WERI-Rb-1 (cell line): ENCODE data around the gene CPT1A.

Experiments used
- DNase-seq: peaks from one replicate; pipeline ENCODE4 v3.0.0-alpha.2; 2020
- H3K27ac ChIP-seq: fragments of 250-450 bp; sonication (Bioruptor Pico); 2 replicates; pipeline ENCODE4 v1.5.1; 2020; ENCODE audit warnings: mild to moderate bottlenecking, moderate library complexity
- H3K27me3 ChIP-seq: fragments of 250-450 bp; sonication (Bioruptor Pico); 2 replicates; pipeline ENCODE4 v1.5.1; 2021; ENCODE audit warnings: mild to moderate bottlenecking, low read depth, moderate library complexity; ENCODE audit not compliant: insufficient read depth, severe bottlenecking
- H3K36me3 ChIP-seq: fragments of 250-450 bp; sonication (Bioruptor Pico); 2 replicates; pipeline ENCODE4 v1.5.1; 2020; ENCODE audit warnings: mild to moderate bottlenecking, moderate library complexity
- H3K4me3 ChIP-seq: 2 replicates; pipeline ENCODE4 v1.5.1; 2011; ENCODE audit warnings: low read depth, mild to moderate bottlenecking, control low read depth, low read length
- H3K9me3 ChIP-seq: fragments of 250-450 bp; sonication (Bioruptor Pico); 2 replicates; pipeline ENCODE4 v1.5.1; 2021; ENCODE audit warnings: mild to moderate bottlenecking, moderate library complexity; ENCODE audit not compliant: severe bottlenecking
- TF ChIP-seq, protein P1 (sequence below): IDR thresholded peaks from 2 replicates; pipeline ENCODE4 v1.5.1; 2011; ENCODE audit warnings: low read depth, mild to moderate bottlenecking, control low read depth, inconsistent platforms, low read length

Gene CPT1A

DNA sequence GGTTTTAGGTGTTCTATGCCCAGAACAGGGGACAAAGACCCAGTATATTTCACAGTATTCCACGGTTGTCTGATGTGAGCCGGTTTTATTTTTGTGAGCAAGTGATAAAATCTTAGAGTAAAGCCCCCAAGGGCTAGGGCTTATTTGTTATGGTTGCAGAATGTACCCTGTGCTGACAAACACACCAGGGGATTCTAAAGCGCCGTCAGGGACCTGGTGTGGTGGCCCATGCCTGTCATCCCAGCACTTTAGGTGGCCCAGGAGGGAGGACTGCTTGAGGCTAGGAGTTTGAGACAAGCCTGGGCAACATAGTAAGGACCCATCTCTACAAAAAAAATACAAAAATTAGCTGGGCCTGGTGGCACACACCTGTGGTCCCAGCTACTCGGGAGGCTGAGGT lies 39.1 kb upstream of the CPT1A start:
- no peak overlapping the region for H3K4me3 ChIP-seq
- TF ChIP-seq, protein P1, sequence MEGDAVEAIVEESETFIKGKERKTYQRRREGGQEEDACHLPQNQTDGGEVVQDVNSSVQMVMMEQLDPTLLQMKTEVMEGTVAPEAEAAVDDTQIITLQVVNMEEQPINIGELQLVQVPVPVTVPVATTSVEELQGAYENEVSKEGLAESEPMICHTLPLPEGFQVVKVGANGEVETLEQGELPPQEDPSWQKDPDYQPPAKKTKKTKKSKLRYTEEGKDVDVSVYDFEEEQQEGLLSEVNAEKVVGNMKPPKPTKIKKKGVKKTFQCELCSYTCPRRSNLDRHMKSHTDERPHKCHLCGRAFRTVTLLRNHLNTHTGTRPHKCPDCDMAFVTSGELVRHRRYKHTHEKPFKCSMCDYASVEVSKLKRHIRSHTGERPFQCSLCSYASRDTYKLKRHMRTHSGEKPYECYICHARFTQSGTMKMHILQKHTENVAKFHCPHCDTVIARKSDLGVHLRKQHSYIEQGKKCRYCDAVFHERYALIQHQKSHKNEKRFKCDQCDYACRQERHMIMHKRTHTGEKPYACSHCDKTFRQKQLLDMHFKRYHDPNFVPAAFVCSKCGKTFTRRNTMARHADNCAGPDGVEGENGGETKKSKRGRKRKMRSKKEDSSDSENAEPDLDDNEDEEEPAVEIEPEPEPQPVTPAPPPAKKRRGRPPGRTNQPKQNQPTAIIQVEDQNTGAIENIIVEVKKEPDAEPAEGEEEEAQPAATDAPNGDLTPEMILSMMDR, result no peak
- no peaks in the 10 kb centered on the region for H3K9me3 ChIP-seq
- no peaks in the 10 kb centered on the region for H3K27me3 ChIP-seq
- no peaks in the 10 kb centered on the region for H3K36me3 ChIP-seq
- no peak for DNase-seq
- no peak overlapping the region for H3K27ac ChIP-seq

DNA sequence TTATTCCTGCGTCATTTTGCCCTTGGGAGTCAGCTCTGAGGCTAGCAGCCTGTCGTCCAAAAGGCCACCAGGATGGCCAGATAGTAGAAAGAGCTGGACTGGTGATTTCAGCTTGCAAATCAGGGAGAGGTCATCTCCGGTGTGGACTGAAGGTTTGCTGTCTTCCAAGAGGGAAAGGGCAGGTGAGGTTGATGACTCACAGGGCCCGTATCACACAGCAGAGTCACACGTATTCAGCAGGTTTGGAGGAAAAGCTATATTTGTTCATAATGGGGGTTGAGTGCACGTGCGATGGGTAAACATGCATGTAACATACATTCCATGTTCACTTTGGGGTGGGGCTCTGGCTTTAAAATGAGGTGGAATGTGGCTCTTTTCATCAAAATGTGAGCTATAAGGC lies 36.3 kb upstream of the CPT1A start:
- H3K27me3 ChIP-seq, result no peaks in the 10 kb centered on the region
- TF ChIP-seq, protein P1, result no peak
- no peaks in the 10 kb centered on the region for H3K36me3 ChIP-seq
- no peak overlapping the region for H3K4me3 ChIP-seq
- DNase-seq, result no peak
- H3K27ac ChIP-seq, result no peak overlapping the region
- H3K9me3 ChIP-seq, result no peaks in the 10 kb centered on the region

DNA sequence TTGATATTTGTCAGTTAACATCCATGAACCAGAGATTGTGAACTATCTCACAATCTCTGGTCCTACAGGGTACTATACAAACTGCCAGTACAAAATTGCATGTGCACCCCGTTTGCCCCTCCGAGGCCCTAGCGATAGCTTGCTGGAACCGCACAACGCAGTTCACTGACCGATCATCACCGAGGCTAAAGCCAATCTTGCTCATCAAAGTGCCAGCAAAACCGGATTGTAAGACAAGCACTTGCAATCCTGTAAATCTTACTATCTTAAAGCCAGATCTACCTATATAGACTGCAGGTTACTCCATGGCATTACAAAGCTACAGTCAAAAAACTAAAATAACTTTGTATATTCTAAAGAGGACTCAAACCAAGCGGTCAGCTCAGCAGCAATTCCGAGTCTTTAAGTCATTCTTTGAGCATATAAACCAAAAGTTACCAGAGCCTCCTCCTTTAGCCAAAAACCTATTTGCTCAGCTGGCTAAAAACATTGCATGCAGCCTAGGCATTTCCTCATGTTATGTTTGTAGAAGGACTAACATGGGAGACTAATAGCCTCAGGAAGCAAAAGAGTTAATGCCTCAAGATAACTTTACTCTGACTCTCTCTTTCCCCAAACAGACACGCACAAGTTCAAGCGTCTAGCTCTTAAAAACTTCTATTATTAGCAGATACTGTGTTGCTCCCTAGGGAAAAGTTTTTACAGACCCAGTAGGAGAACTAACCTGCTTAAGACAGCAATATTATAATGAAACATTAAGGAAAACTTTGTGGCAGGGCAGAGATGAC lies 30.7 kb upstream of the CPT1A start:
- TF ChIP-seq, protein P1, result no peak
- H3K4me3 ChIP-seq, result no peak overlapping the region
- H3K9me3 ChIP-seq, result no peaks in the 10 kb centered on the region
- no peaks in the 10 kb centered on the region for H3K27me3 ChIP-seq
- no peaks in the 10 kb centered on the region for H3K36me3 ChIP-seq
- no peak overlapping the region for H3K27ac ChIP-seq
- DNase-seq, result no peak

DNA sequence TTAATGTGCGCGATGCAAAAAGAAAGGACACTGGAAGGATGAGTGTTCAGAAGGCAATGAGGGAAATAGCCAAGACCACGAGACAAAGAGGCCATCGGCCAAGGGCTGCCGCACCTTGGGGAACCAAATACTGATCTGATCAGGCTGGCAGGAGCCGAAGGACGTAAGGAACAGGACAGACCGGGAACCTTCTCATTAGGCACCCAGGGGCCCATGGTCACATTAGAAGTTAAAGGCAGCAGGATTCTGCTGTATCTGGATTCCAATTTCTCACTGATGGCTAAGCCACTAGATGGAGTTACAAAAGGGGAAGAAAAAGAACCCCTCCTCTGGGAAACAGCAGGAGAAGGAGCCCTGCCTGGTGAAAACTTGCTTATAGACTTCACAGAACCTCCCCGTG lies 28.8 kb upstream of the CPT1A start:
- Histone ChIP-seq H3K27ac (no peak overlapping the region), H3K36me3 (no peaks in the 10 kb centered on the region), H3K27me3 (no peaks in the 10 kb centered on the region), H3K4me3 (peak overlapping the region; percentile 44), H3K9me3 (no peaks in the 10 kb centered on the region)
- no peak for DNase-seq
- TF ChIP-seq, protein P1, result no peak

DNA sequence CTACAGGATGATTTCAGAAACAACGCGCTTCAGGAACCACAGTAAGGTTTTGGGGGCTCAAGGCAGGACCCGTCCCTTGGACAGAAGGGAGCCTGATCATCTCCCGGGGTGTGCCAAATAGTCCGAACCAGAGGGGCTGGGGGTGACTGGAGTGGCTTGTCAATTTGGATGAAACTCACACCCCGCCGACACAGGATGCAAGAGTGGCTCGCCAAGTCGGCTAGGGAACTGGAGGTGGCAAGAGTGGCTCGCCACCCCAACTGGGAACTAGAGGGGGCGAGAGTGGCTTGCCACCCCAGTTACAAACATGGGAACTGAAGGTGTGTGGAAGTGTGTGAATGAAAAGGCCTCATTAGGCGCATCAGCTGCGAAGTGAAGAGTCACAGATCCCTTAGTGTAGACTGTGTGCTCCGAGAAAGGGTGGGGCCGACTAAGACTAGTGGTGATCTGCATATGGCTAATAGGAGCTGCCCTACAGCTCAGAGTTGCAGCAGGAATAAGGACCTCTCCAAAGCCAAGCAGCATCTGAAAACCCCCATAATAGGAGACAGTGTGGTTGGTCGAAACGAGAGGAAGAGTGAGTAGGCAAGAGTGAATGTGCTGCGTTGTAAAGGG lies 26.6 kb upstream of the CPT1A start:
- DNase-seq, result no peak
- TF ChIP-seq, protein P1, result no peak
- no peaks in the 10 kb centered on the region for H3K36me3 ChIP-seq
- no peak overlapping the region for H3K4me3 ChIP-seq
- no peak overlapping the region for H3K27ac ChIP-seq
- H3K27me3 ChIP-seq, result no peaks in the 10 kb centered on the region
- H3K9me3 ChIP-seq, result no peaks in the 10 kb centered on the region
